H1 (cell line): ENCODE results near the gene BTG2. TPM values are rescaled to one million over a fixed set of nuclear protein-coding genes. Genes with fewer than 3 reads are reported as not detected.

ENCODE experiments used
- CTCF ChIA-PET: fragments of 300-600 bp; sonication (Branson Sonifier 250); formaldehyde crosslinking; loops from one replicate; lab custom pipeline; 2021; ENCODE audit not compliant: partially characterized antibody; lab: Charles Lee
- POLR2A ChIA-PET: fragments of 300-600 bp; sonication (Branson Sonifier 250); formaldehyde crosslinking; loops from one replicate; lab custom pipeline; 2021; ENCODE audit warnings: inconsistent platforms; ENCODE audit not compliant: partially characterized antibody; lab: Charles Lee
- DNase-seq, 2 experiments: peaks; one replicate each; pipeline versions ENCODE4 v3.0.0 to v3.0.0-alpha.2; 2010 to 2022; ENCODE audit warnings: low spot score in 2 of 2, low read depth in 1 of 2, mixed read lengths in 1 of 2
- FAIRE-seq: peaks from 2 replicates; lab custom pipeline; 2011; peaks lifted over from hg19 to GRCh38; lab: Jason Lieb, UNC
- H2AFZ ChIP-seq: 2 replicates; pipeline ENCODE4 v1.8.1; 2012; ENCODE audit warnings: low read length, inconsistent platforms
- H2AK5ac ChIP-seq: 2 replicates; pipeline ENCODE4 v1.6.1; 2013; ENCODE audit warnings: low read depth, low read length
- H2BK120ac ChIP-seq: replicated peaks from 2 replicates; pipeline ENCODE3; 2013; ENCODE audit warnings: low read depth, low read length, inconsistent platforms
- H2BK12ac ChIP-seq: 2 replicates; pipeline ENCODE4 v1.6.1; 2013; ENCODE audit warnings: low read depth, low read length
- H2BK15ac ChIP-seq: 2 replicates; pipeline ENCODE4 v1.6.1; 2013; ENCODE audit warnings: low read length
- H2BK20ac ChIP-seq: 2 replicates; pipeline ENCODE4 v1.6.1; 2013; ENCODE audit warnings: low read length
- H2BK5ac ChIP-seq: 2 replicates; pipeline ENCODE4 v1.6.1; 2013; ENCODE audit warnings: low read depth, low read length
- H3K14ac ChIP-seq: 2 replicates; pipeline ENCODE4 v1.6.1; 2013; ENCODE audit warnings: inconsistent platforms; ENCODE audit not compliant: insufficient read length
- H3K18ac ChIP-seq: 2 replicates; pipeline ENCODE4 v1.6.1; 2013; ENCODE audit warnings: low read length; ENCODE audit errors: extremely low read depth
- H3K23ac ChIP-seq: 2 replicates; pipeline ENCODE4 v1.6.1; 2013; ENCODE audit warnings: inconsistent platforms; ENCODE audit not compliant: insufficient read length
- H3K23me2 ChIP-seq: 2 replicates; pipeline ENCODE4 v1.6.1; 2013; ENCODE audit warnings: low read depth, low read length
- H3K27ac ChIP-seq: 2 replicates; pipeline ENCODE4 v1.6.1; 2011; ENCODE audit warnings: low read depth, low read length, inconsistent platforms
- H3K27me3 ChIP-seq, 4 experiments: replicated peaks in 1 of 4; 1 replicate in 1 of 4; 2 replicates in 3 of 4; pipeline versions ENCODE4 v1.6.1 to v1.8.1; 2011 to 2013; ENCODE audit warnings: low read length in 3 of 4, mild to moderate bottlenecking in 3 of 4, inconsistent platforms in 2 of 4, mixed read lengths in 2 of 4, moderate library complexity in 1 of 4; ENCODE audit not compliant: control insufficient read depth in 3 of 4, insufficient read depth in 3 of 4; ENCODE audit errors: extremely low read depth in 1 of 4
- H3K36me3 ChIP-seq, 4 experiments: 2 replicates each; pipeline versions ENCODE4 v1.6.1 to v1.8.1; 2011 to 2013; ENCODE audit warnings: mild to moderate bottlenecking in 4 of 4, low read length in 3 of 4, moderate library complexity in 2 of 4, control low read depth in 1 of 4, inconsistent platforms in 1 of 4; ENCODE audit not compliant: insufficient read depth in 4 of 4, control insufficient read depth in 2 of 4
- H3K4ac ChIP-seq: replicated peaks from 2 replicates; pipeline ENCODE3; 2013; ENCODE audit warnings: low read length, low read depth, mixed read lengths, inconsistent platforms; ENCODE audit not compliant: insufficient read length
- H3K4me1 ChIP-seq, 4 experiments: replicated peaks in 1 of 4; 1 replicate in 1 of 4; 2 replicates in 3 of 4; pipeline versions ENCODE4 v1.6.1 to v1.8.1; 2011 to 2013; ENCODE audit warnings: low read length in 3 of 4, inconsistent platforms in 2 of 4, mixed read lengths in 1 of 4; ENCODE audit not compliant: insufficient read depth in 4 of 4, control insufficient read depth in 3 of 4
- H3K4me2 ChIP-seq, 2 experiments: 2 replicates each; pipeline versions ENCODE4 v1.6.1 to v1.8.1; 2011 to 2013; ENCODE audit warnings: low read depth in 2 of 2, low read length in 2 of 2, control low read depth in 1 of 2, inconsistent platforms in 1 of 2, mild to moderate bottlenecking in 1 of 2; ENCODE audit not compliant: insufficient read depth in 1 of 2
- H3K4me3 ChIP-seq, 4 experiments: fragments of 200-600, 300-600 bp in 1 of 4; sonication (generic), shearing (Covaris generic), sonication (Bioruptor Twin) in 1 of 4; 2 replicates each; pipeline versions ENCODE4 v1.5.1 to v1.8.1; 2011 to 2016; ENCODE audit warnings: low read length in 4 of 4, low read depth in 3 of 4, control low read depth in 2 of 4, inconsistent platforms in 2 of 4, mild to moderate bottlenecking in 2 of 4, mixed read lengths in 1 of 4, moderate library complexity in 1 of 4; ENCODE audit not compliant: insufficient read depth in 2 of 4; ENCODE audit errors: extremely low read depth in 1 of 4
- H3K56ac ChIP-seq: replicated peaks from 2 replicates; pipeline ENCODE3; 2013; ENCODE audit warnings: low read depth, mild to moderate bottlenecking, mixed read lengths, low read length, inconsistent platforms; ENCODE audit not compliant: insufficient read length
- H3K79me1 ChIP-seq: 2 replicates; pipeline ENCODE4 v1.6.1; 2013; ENCODE audit warnings: low read depth, low read length, control low read depth
- H3K79me2 ChIP-seq, 2 experiments: 2 replicates each; pipeline versions ENCODE4 v1.6.1 to v1.8.1; 2012 to 2013; ENCODE audit warnings: low read length in 2 of 2, mild to moderate bottlenecking in 2 of 2, inconsistent platforms in 1 of 2; ENCODE audit not compliant: insufficient read depth in 2 of 2, control insufficient read depth in 1 of 2
- H3K9ac ChIP-seq, 4 experiments: replicated peaks in 1 of 4; 1 replicate in 1 of 4; 2 replicates in 3 of 4; pipeline versions ENCODE4 v1.6.1 to v1.8.1; 2011 to 2013; ENCODE audit warnings: low read depth in 3 of 4, low read length in 3 of 4, control low read depth in 2 of 4, mild to moderate bottlenecking in 2 of 4, moderate library complexity in 2 of 4, inconsistent platforms in 1 of 4; ENCODE audit errors: extremely low read depth in 1 of 4
- H3K9me3 ChIP-seq, 2 experiments: 2 replicates each; pipeline versions ENCODE4 v1.6.1 to v1.8.1; 2012 to 2013; ENCODE audit warnings: mild to moderate bottlenecking in 2 of 2, moderate library complexity in 2 of 2, control low read depth in 1 of 2, inconsistent platforms in 1 of 2, low read depth in 1 of 2, low read length in 1 of 2, mixed read lengths in 1 of 2; ENCODE audit not compliant: insufficient read depth in 2 of 2
- H4K20me1 ChIP-seq, 2 experiments: replicated peaks in 1 of 2; 2 replicates each; pipeline versions ENCODE3 to v1.8.1; 2011 to 2013; ENCODE audit warnings: inconsistent platforms in 2 of 2, low read length in 2 of 2, mild to moderate bottlenecking in 1 of 2; ENCODE audit not compliant: insufficient read depth in 2 of 2, control insufficient read depth in 1 of 2
- H4K5ac ChIP-seq: 2 replicates; pipeline ENCODE4 v1.6.1; 2013; ENCODE audit warnings: low read length, low read depth, mixed read lengths, inconsistent platforms; ENCODE audit not compliant: insufficient read length
- H4K8ac ChIP-seq: 2 replicates; pipeline ENCODE4 v1.8.0; 2013; ENCODE audit warnings: mild to moderate bottlenecking, moderate library complexity, low read length, inconsistent platforms; ENCODE audit not compliant: insufficient read depth; ENCODE audit errors: extremely low read depth
- H4K91ac ChIP-seq: replicated peaks from 2 replicates; pipeline ENCODE3; 2013; ENCODE audit warnings: low read length, mixed read lengths, inconsistent platforms; ENCODE audit not compliant: insufficient read length
- CREB1 ChIP-seq: IDR thresholded peaks from 2 replicates; pipeline ENCODE4 v1.6.1; 2012; ENCODE audit warnings: inconsistent platforms
- GTF2F1 ChIP-seq: IDR thresholded peaks from 2 replicates; pipeline ENCODE4 v1.6.1; 2012; ENCODE audit warnings: low read depth, low read length, improper control_type of control experiment, borderline replicate concordance
- JUND ChIP-seq: IDR thresholded peaks from 2 replicates; pipeline ENCODE4 v1.6.1; 2011; ENCODE audit warnings: mild to moderate bottlenecking, improper control_type of control experiment, low read length
- KDM5A ChIP-seq: fragments of 200-600 bp; IDR thresholded peaks from 2 replicates; pipeline ENCODE4 v1.7.1; 2012; ENCODE audit warnings: mild to moderate bottlenecking, low read length, inconsistent platforms, mixed read lengths
- RAD21 ChIP-seq, 2 experiments: IDR thresholded peaks in 1 of 2; conservative IDR thresholded peaks in 1 of 2; 2 replicates each; pipeline ENCODE4 v1.6.1; 2011; ENCODE audit warnings: low read depth in 2 of 2, low read length in 2 of 2, improper control_type of control experiment in 1 of 2, inconsistent platforms in 1 of 2, mild to moderate bottlenecking in 1 of 2, moderate library complexity in 1 of 2
- SIX5 ChIP-seq: IDR thresholded peaks from 2 replicates; pipeline ENCODE4 v1.6.1; 2011; ENCODE audit warnings: mild to moderate bottlenecking, low read depth, low read length
- SP1 ChIP-seq: IDR thresholded peaks from 2 replicates; pipeline ENCODE4 v1.6.1; 2011; ENCODE audit warnings: low read depth, low read length
- TAF7 ChIP-seq: optimal IDR thresholded peaks from 2 replicates; pipeline ENCODE3; 2011; ENCODE audit warnings: low read depth, mild to moderate bottlenecking, inconsistent platforms, low read length, moderate library complexity, borderline replicate concordance
- WGBS, 2 experiments: shearing (Covaris generic) in 1 of 2; methylation state at CpG; one replicate each; pipeline versions ENCODE4 v1.1.6 to v1.1.7; 2013 to 2015; ENCODE audit warnings: low lambda C conversion rate in 2 of 2, mixed read lengths in 2 of 2, inconsistent platforms in 1 of 2, low coverage in 1 of 2, missing lambda C conversion rate in 1 of 2; ENCODE audit not compliant: insufficient replicate concordance in 2 of 2, insufficient coverage in 1 of 2, insufficient read length in 1 of 2; ENCODE audit errors: extremely low coverage in 1 of 2, missing lambda C conversion rate in 1 of 2; 5-methylcytosine and 5-hydroxymethylcytosine counted together
- polyA plus RNA-seq, 7 experiments: library from polyadenylated mRNA; depleted of rRNA in 3 of 7; stranded (reverse) in 5 of 7; unstranded in 2 of 7; fragments of >200 nt in 5 of 7; fragments of 200-250 nt in 2 of 7; gene quantifications; 1 replicate in 5 of 7; 2 replicates in 1 of 7; 4 replicates in 1 of 7; pipeline versions ENCODE4 v1.2.1 to v1.2.3, GENCODE V29; 2011 to 2013; ENCODE audit warnings: missing spikeins in 2 of 7, mixed read lengths in 2 of 7
- total RNA-seq: library from RNA; stranded (reverse); fragmentation: NEBNext Ultra II Directional; extraction: Animal tissue kit (Norgen Biotek cat#: 25700); gene quantifications from 2 replicates; pipeline ENCODE4 v1.2.1, GENCODE V29; 2021
- TF ChIP-seq, protein P1 (sequence below), 3 experiments: IDR thresholded peaks; 1 replicate in 2 of 3; 2 replicates in 1 of 3; pipeline versions ENCODE4 v1.5.1 to v1.6.1; 2011; ENCODE audit warnings: low read length in 3 of 3, mild to moderate bottlenecking in 3 of 3, inconsistent platforms in 2 of 3, low read depth in 1 of 3, moderate library complexity in 1 of 3; ENCODE audit not compliant: insufficient read depth in 1 of 3; ENCODE audit errors: control extremely low read depth in 1 of 3
- TF ChIP-seq, protein P2 (sequence below): IDR thresholded peaks from 2 replicates; pipeline ENCODE4 v1.6.1; 2012; ENCODE audit warnings: inconsistent platforms

The BTG2 gene
- total and polyA plus RNA-seq, 2 of the 8 experiments (the other 6 are each of a cell fraction or from before 2014, with no cell fraction given): 4.8 to 11.0 TPM

DNA sequence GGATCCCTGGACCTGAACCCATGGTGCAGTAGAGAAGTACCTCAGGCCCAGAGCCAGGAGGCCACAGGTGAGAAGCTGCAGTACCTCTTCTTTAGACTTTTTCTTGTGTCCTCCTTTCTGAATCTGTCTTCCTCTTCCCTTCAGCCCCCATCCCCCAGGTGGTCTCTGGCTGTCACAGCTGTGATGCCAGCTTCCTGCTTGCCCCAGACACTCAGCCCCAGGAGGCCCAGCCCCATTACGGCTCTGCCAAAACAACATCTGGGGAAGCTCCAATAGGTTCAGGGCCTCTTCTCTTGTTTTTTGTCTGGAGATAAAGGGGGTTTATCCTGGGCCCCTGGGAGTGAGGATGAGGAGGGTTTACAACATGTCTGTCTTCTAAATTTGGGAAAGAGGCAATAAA, 9.5 kb upstream of the BTG2 start:
- FAIRE-seq: no peak
- Histone ChIP-seq H3K4me2 (no peak overlapping the region), H4K20me1 (no peaks in the 10 kb centered on the region), H3K79me2 (no peaks in the 10 kb centered on the region), H2BK12ac (no peak overlapping the region), H3K4me1 (peaks cover 4 to 8% (median 7%) of the 10 kb centered on the region in 4 experiments), H2AK5ac (no peak overlapping the region), H2BK15ac (no peak overlapping the region), H3K9me3 (no peaks in the 10 kb centered on the region), H3K27ac (no peak overlapping the region), H3K23ac (no peak overlapping the region), H2BK20ac (no peak overlapping the region), H4K5ac (no peak overlapping the region), H3K56ac (no peak overlapping the region), H3K23me2 (no peaks in the 10 kb centered on the region), H3K36me3 (no peaks in the 10 kb centered on the region), H3K4me3 (no peak overlapping the region), H3K79me1 (no peaks in the 10 kb centered on the region), H3K14ac (no peak overlapping the region), H3K18ac (no peak overlapping the region), H2BK5ac (no peak overlapping the region), H2BK120ac (no peak overlapping the region), H2AFZ (no peak overlapping the region), H3K27me3 (peaks cover 0 to 18% (median 10%) of the 10 kb centered on the region in 4 experiments; a peak in 6 of 7 replicates), H4K8ac (no peak overlapping the region), H3K4ac (no peak overlapping the region), H4K91ac (no peak overlapping the region), H3K9ac (no peak overlapping the region)
- no peak for DNase-seq
- ChIA-PET POLR2A (interaction anchor here (1.4 kb wide), 1 partner anchor 13 kb away, joined by 4 read pairs; no protein-coding TSS in a partner anchor), CTCF (interaction anchor here (0.6 to 39.0 kb wide), 9 partner anchors 9 to 407 kb away, joined by 3 to 785 read pairs (median 6); no protein-coding TSS in a partner anchor)
- 89% methylated on average over 1 of the region's 1 CpG; no CpG with 5 or more reads in 1 of the 2 experiments for WGBS, 2 experiments
- TF ChIP-seq GTF2F1: no peak
- no peak for TF ChIP-seq CREB1
- no peak for TF ChIP-seq JUND
- TF ChIP-seq, protein P1, sequence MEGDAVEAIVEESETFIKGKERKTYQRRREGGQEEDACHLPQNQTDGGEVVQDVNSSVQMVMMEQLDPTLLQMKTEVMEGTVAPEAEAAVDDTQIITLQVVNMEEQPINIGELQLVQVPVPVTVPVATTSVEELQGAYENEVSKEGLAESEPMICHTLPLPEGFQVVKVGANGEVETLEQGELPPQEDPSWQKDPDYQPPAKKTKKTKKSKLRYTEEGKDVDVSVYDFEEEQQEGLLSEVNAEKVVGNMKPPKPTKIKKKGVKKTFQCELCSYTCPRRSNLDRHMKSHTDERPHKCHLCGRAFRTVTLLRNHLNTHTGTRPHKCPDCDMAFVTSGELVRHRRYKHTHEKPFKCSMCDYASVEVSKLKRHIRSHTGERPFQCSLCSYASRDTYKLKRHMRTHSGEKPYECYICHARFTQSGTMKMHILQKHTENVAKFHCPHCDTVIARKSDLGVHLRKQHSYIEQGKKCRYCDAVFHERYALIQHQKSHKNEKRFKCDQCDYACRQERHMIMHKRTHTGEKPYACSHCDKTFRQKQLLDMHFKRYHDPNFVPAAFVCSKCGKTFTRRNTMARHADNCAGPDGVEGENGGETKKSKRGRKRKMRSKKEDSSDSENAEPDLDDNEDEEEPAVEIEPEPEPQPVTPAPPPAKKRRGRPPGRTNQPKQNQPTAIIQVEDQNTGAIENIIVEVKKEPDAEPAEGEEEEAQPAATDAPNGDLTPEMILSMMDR (IDR thresholded peaks at IDR 0.05; ENCODE audit: control extremely low read depth in 1 of 3, insufficient read depth in 1 of 3, low read depth in 1 of 3, low read length in 3 of 3): no peak
- no peak for TF ChIP-seq KDM5A
- TF ChIP-seq, protein P2, sequence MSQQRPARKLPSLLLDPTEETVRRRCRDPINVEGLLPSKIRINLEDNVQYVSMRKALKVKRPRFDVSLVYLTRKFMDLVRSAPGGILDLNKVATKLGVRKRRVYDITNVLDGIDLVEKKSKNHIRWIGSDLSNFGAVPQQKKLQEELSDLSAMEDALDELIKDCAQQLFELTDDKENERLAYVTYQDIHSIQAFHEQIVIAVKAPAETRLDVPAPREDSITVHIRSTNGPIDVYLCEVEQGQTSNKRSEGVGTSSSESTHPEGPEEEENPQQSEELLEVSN: no peak
- TF ChIP-seq TAF7: no peak
- no peak for TF ChIP-seq SP1
- TF ChIP-seq SIX5: no peak
- TF ChIP-seq RAD21 (IDR thresholded peaks at IDR 0.05 in 1 of 2, conservative IDR thresholded peaks at IDR 0.05 in 1 of 2; ENCODE audit: low read depth in 2 of 2, low read length in 2 of 2): no peak
